Sigmoid colon (tissue), 4 donors: ENCODE data around the gene COBL.

ENCODE experiments used
- EP300 ChIP-seq, 4 donors: sonication (generic); formaldehyde crosslinking; IDR thresholded peaks; one replicate each; pipeline ENCODE4 v1.6.1; 2017; ENCODE audit warnings: antibody characterized with exemption in 4 of 4
- TF ChIP-seq, protein P1 (sequence below), 4 experiments: fragments of 450-650 bp in 3 of 4; fragments of 200-600 bp in 1 of 4; IDR thresholded peaks; one replicate each; pipeline ENCODE4 v1.5.1; 2016 to 2019; ENCODE audit warnings: antibody characterized with exemption in 4 of 4, mild to moderate bottlenecking in 3 of 4, moderate library complexity in 2 of 4

- TF ChIP-seq EP300 (IDR thresholded peaks at IDR 0.05), result no peak
- TF ChIP-seq, protein P1, sequence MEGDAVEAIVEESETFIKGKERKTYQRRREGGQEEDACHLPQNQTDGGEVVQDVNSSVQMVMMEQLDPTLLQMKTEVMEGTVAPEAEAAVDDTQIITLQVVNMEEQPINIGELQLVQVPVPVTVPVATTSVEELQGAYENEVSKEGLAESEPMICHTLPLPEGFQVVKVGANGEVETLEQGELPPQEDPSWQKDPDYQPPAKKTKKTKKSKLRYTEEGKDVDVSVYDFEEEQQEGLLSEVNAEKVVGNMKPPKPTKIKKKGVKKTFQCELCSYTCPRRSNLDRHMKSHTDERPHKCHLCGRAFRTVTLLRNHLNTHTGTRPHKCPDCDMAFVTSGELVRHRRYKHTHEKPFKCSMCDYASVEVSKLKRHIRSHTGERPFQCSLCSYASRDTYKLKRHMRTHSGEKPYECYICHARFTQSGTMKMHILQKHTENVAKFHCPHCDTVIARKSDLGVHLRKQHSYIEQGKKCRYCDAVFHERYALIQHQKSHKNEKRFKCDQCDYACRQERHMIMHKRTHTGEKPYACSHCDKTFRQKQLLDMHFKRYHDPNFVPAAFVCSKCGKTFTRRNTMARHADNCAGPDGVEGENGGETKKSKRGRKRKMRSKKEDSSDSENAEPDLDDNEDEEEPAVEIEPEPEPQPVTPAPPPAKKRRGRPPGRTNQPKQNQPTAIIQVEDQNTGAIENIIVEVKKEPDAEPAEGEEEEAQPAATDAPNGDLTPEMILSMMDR (IDR thresholded peaks at IDR 0.05), result no peak
Observed at GRCh38 chr7:51318001-51318400, 1.4 kb upstream of the COBL start.
